Memory B cell (primary cell): ENCODE measurements around the gene FER1L5.

ENCODE experiments used
- ATAC-seq: fragments of 150-1000 bp; cut with Tn5 transposase; 2 replicates; pipeline ENCODE4 v1.10.0; 2021; ENCODE audit warnings: low read depth, mild to moderate bottlenecking, moderate library complexity
- DNase-seq, 2 donors: peaks; one replicate each; pipeline ENCODE4 v3.0.0; 2022; ENCODE audit warnings: low spot score in 2 of 2
- H3K27ac Mint-ChIP-seq: one replicate; pipeline ENCODE4 v1.8.0; 2022; ENCODE audit warnings: mild to moderate bottlenecking, moderate library complexity, mixed read lengths
- H3K27me3 Mint-ChIP-seq: one replicate; pipeline ENCODE4 v1.8.0; 2022; ENCODE audit warnings: mixed read lengths
- H3K36me3 Mint-ChIP-seq: one replicate; pipeline ENCODE4 v1.8.0; 2022; ENCODE audit warnings: mild to moderate bottlenecking, mixed read lengths
- H3K4me1 Mint-ChIP-seq: one replicate; pipeline ENCODE4 v1.8.0; 2022; ENCODE audit warnings: mixed read lengths
- H3K4me3 Mint-ChIP-seq: one replicate; pipeline ENCODE4 v1.8.0; 2022; ENCODE audit warnings: mild to moderate bottlenecking, moderate library complexity, mixed read lengths
- H3K9me3 Mint-ChIP-seq: one replicate; pipeline ENCODE4 v1.8.0; 2022; ENCODE audit warnings: mixed read lengths

Gene FER1L5

DNA sequence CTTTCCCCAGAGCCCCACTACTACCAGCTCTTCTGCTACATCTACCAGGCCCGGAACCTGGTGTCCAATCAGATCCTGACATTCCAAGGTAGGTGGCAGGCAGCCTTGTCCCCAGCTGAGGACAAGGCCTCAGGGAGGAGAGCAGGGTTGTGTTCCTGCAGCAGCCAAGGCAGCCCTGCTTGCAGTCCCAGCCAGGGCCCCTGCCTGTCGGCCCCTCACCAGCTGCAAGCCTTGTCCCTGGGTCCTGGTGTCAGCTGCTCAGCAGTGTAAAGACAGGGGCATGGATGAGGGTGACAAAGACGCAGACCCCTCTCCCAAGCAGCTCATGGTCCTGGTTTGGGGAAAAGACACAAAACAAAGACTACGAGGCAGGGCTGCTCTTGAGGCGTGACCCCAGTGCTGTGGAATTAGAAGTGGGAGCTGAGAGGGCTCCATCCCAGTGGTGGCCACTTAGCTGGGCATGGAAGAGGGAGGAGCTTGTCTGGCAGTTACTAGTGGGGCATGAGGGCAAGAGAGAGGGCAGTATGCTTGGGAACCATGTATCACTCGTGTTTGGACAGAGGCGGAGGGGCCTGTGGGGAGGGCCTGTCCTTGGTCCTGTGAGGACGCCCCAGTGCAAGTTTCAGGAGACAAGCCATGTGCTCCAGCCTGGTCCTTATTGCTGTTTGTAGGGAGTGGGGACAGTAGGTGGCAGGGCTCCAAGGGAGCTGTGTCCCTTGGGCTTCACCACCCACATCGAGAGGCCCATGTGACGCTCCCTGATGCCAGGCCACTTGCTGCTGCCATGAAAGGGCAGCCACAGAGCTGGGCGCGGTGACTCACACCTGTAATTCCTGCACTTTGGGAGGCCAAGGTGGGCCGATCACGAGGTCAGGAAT, 49.8 kb downstream of the FER1L5 start:
- H3K27me3 Mint-ChIP-seq: no peaks in the 10 kb centered on the region
- no peaks in the 10 kb centered on the region for H3K36me3 Mint-ChIP-seq
- no peaks in the 10 kb centered on the region for H3K9me3 Mint-ChIP-seq
- ATAC-seq (no peak), DNase-seq (no peak)
- no peak overlapping the region for H3K27ac Mint-ChIP-seq
- H3K4me1 Mint-ChIP-seq: no peaks in the 10 kb centered on the region
- no peak overlapping the region for H3K4me3 Mint-ChIP-seq

- DNase-seq (no peak), ATAC-seq (no peak)
- Mint-ChIP-seq H3K36me3 (no peaks in the 10 kb centered on the region), H3K4me1 (no peaks in the 10 kb centered on the region), H3K4me3 (no peak overlapping the region), H3K27me3 (no peaks in the 10 kb centered on the region), H3K27ac (no peak overlapping the region), H3K9me3 (no peaks in the 10 kb centered on the region)
Observed at GRCh38 chr2:96693286-96694200, 51.0 kb downstream of the FER1L5 start.

DNA sequence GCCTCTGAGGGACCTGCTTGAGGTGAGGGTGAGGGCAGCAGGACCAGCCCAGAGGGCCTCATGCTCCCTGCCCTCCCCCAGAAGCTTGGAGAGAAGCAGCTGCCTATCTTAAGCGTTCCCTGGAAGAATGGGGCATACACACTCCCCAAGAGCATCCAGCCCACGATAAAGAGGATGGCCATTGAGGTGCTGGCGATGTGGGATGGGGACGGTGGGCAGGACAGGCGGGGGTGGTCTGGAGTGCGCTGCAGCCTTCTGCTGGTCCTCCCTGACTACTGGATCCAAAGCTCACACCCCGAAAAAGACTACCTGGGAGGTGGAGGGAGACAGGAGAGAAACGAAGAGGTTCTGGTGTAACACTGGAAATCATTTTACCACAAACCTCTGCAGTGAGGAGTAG, 51.7 kb downstream of the FER1L5 start:
- no peak for ATAC-seq
- H3K9me3 Mint-ChIP-seq: no peaks in the 10 kb centered on the region
- H3K4me3 Mint-ChIP-seq: no peak overlapping the region
- H3K4me1 Mint-ChIP-seq: no peaks in the 10 kb centered on the region
- DNase-seq: no peak
- H3K27me3 Mint-ChIP-seq: no peaks in the 10 kb centered on the region
- no peaks in the 10 kb centered on the region for H3K36me3 Mint-ChIP-seq
- no peak overlapping the region for H3K27ac Mint-ChIP-seq

- Mint-ChIP-seq H3K27ac (no peak overlapping the region), H3K4me3 (no peak overlapping the region), H3K36me3 (no peaks in the 10 kb centered on the region), H3K27me3 (no peaks in the 10 kb centered on the region), H3K4me1 (peaks cover 3% of the 10 kb centered on the region), H3K9me3 (no peaks in the 10 kb centered on the region)
- ATAC-seq (no peak), DNase-seq (no peak)
Observed at GRCh38 chr2:96694816-96695455, 52.4 kb downstream of the FER1L5 start.

- Mint-ChIP-seq H3K27ac (peak overlapping the region; percentile 9), H3K36me3 (no peaks in the 10 kb centered on the region), H3K27me3 (no peaks in the 10 kb centered on the region), H3K4me3 (no peak overlapping the region), H3K9me3 (no peaks in the 10 kb centered on the region), H3K4me1 (peaks cover 3% of the 10 kb centered on the region)
- DNase-seq: no peak
- ATAC-seq: no peak
Observed at GRCh38 chr2:96695602-96696001, 53.0 kb downstream of the FER1L5 start.

DNA sequence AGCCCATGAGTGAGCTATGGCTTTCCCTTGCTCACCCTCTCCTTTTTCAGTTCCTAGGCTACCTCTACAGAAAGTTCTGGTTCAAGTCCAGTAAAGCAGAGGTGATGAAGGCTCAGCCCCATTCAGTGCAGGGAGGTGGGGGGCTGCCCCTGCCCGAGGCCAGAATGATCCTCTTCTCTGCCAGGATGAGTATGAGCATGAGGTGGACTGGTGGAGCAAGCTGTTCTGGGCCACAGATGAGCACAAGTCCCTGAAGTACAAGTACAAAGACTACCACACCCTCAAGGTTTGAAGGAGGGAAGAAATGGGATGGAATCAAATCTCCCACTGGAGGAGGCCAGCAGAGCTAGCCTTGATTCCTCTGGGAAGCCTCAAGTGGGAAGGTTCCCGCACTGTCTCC, 54.9 kb downstream of the FER1L5 start:
- H3K9me3 Mint-ChIP-seq: no peaks in the 10 kb centered on the region
- H3K27ac Mint-ChIP-seq: no peak overlapping the region
- H3K4me1 Mint-ChIP-seq: peaks cover 6% of the 10 kb centered on the region
- peaks cover 2% of the 10 kb centered on the region for H3K36me3 Mint-ChIP-seq
- no peak overlapping the region for H3K4me3 Mint-ChIP-seq
- DNase-seq (no peak), ATAC-seq (no peak)
- no peaks in the 10 kb centered on the region for H3K27me3 Mint-ChIP-seq

DNA sequence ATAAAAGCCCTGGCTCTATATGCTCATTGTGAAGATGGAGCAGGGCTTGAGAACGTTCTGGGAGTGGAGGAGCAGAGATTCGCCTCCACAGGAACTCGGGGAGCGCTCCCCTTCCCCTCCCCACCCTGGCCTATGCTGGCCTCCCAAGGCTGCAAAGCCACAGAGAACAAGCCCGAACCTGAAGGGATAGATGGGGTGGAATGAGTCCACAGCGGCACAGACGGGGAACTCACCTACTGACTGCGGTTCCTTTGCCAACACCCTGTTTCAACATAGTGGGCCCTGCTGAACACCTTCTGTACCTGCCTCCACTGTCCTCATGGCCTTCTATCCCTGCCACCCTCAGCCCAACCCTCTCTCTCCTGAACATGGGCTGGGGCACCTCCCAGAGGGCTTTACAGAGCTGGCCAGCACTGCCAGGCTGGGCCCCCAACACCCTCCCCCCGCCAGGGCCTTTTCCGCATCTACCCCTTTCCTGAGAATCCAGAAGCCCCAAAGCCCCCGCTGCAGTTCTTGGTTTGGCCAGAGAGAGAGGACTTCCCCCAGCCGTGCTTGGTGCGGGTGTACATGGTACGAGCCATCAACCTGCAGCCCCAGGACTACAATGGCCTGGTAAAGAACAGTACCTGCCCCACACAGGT, 55.8 kb downstream of the FER1L5 start:
- no peak for ATAC-seq
- Mint-ChIP-seq H3K4me3 (no peak overlapping the region), H3K27me3 (no peaks in the 10 kb centered on the region), H3K27ac (no peak overlapping the region), H3K36me3 (peaks cover 2% of the 10 kb centered on the region), H3K4me1 (peaks cover 6% of the 10 kb centered on the region), H3K9me3 (no peaks in the 10 kb centered on the region)
- DNase-seq: no peak

- peaks cover 6% of the 10 kb centered on the region for H3K4me1 Mint-ChIP-seq
- DNase-seq (no peak), ATAC-seq (no peak)
- no peak overlapping the region for H3K4me3 Mint-ChIP-seq
- H3K9me3 Mint-ChIP-seq: no peaks in the 10 kb centered on the region
- H3K27me3 Mint-ChIP-seq: no peaks in the 10 kb centered on the region
- H3K36me3 Mint-ChIP-seq: peaks cover 2% of the 10 kb centered on the region
- H3K27ac Mint-ChIP-seq: no peak overlapping the region
Observed at GRCh38 chr2:96699021-96699420, 56.5 kb downstream of the FER1L5 start.

GRCh38 chr2:96699621-96700020, 57.1 kb downstream of the FER1L5 start:
- Mint-ChIP-seq H3K27me3 (no peaks in the 10 kb centered on the region), H3K4me3 (no peak overlapping the region), H3K27ac (no peak overlapping the region), H3K36me3 (peaks cover 4% of the 10 kb centered on the region), H3K9me3 (no peaks in the 10 kb centered on the region), H3K4me1 (peaks cover 6% of the 10 kb centered on the region)
- ATAC-seq (no peak), DNase-seq (no peak)

GRCh38 chr2:96700086-96700485, 57.5 kb downstream of the FER1L5 start:
- Mint-ChIP-seq H3K27me3 (no peaks in the 10 kb centered on the region), H3K9me3 (no peaks in the 10 kb centered on the region), H3K4me1 (peaks cover 6% of the 10 kb centered on the region), H3K27ac (peak overlapping the region; percentile 7), H3K36me3 (peaks cover 4% of the 10 kb centered on the region), H3K4me3 (no peak overlapping the region)
- ATAC-seq (no peak), DNase-seq (no peak)

GRCh38 chr2:96701636-96702035, 59.1 kb downstream of the FER1L5 start:
- no peak overlapping the region for H3K27ac Mint-ChIP-seq
- H3K4me1 Mint-ChIP-seq: peaks cover 6% of the 10 kb centered on the region
- ATAC-seq (no peak), DNase-seq (no peak)
- peaks cover 8% of the 10 kb centered on the region for H3K36me3 Mint-ChIP-seq
- H3K4me3 Mint-ChIP-seq: no peak overlapping the region
- H3K9me3 Mint-ChIP-seq: no peaks in the 10 kb centered on the region
- no peaks in the 10 kb centered on the region for H3K27me3 Mint-ChIP-seq

- H3K27ac Mint-ChIP-seq: no peak overlapping the region
- H3K36me3 Mint-ChIP-seq: peaks cover 13% of the 10 kb centered on the region
- H3K9me3 Mint-ChIP-seq: no peaks in the 10 kb centered on the region
- ATAC-seq: no peak
- no peak overlapping the region for H3K4me3 Mint-ChIP-seq
- H3K27me3 Mint-ChIP-seq: no peaks in the 10 kb centered on the region
- DNase-seq: no peak
- peaks cover 6% of the 10 kb centered on the region for H3K4me1 Mint-ChIP-seq
Observed at GRCh38 chr2:96702098-96702785, 59.7 kb downstream of the FER1L5 start.

DNA sequence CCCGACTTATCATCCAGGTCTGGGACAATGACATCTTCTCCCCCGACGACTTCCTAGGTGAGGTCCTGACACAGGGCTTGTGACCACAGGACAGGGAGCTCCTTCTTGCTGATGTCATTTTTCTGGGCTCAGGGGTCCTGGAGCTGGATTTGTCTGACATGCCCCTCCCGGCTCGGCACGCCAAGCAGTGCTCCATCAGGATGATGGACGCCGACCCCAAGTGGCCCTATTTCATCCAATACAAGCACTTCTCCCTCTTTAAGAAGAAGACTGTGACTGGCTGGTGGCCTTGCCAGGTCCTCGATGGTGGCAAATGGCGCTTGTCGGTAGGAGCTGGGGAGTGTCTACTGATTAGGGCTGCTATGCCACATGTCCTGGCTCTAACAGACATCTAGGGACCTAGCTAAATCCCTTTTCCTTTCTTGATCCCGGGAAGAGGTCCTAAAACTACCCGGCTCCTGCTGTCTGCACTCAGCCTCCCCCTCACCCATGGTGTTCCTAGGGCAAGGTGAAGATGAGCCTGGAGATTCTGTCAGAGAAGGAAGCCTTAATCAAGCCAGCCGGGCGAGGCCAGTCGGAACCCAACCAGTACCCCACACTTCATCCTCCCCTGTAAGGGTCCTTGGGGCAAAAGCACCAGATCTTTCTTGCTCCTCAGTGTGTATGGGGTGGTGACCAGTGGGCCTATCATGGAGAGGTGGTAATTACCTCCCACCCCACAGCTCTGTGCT, 60.6 kb downstream of the FER1L5 start:
- Mint-ChIP-seq H3K27me3 (no peaks in the 10 kb centered on the region), H3K4me3 (no peak overlapping the region)

More for the DNA sequence above, 60.6 kb downstream of the FER1L5 start:
- no peak for ATAC-seq
- H3K36me3 Mint-ChIP-seq: peaks cover 13% of the 10 kb centered on the region
- peaks cover 6% of the 10 kb centered on the region for H3K4me1 Mint-ChIP-seq
- DNase-seq: no peak
- H3K9me3 Mint-ChIP-seq: no peaks in the 10 kb centered on the region
- no peak overlapping the region for H3K27ac Mint-ChIP-seq
